ENCODE measurements around the gene PTGES3.
A peak's percentile ranks its signal among the peaks of the same experiment; 100 is the strongest.

The PTGES3 gene

DNA sequence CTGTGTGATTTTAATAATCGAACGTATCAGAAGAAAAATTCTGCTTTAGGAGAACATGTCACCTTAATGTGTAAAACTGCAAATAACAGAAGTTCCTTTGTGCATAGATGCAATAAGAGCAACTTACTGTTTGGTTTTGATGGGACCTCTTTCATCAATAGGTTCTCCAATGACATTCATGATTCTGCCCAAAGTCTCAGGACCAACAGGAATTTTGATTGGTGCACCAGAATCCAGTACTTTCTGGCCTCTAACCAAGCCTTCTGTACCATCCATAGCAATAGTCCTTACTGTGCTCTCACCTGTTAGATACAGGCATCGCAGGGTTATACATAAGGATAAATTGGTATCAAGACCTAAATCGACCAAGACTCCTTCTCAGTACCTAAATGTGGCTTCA is 43.4 kb downstream of the PTGES3 start:
- Histone ChIP-seq H3K4me3 (ENCODE audit: insufficient read depth in 1 of 2, low read depth in 1 of 2, low read length in 2 of 2) (peak overlapping the region; percentile 94 to 99), H4K8ac (ENCODE audit: low read length) (no peak overlapping the region), H3K79me1 (replicated peaks; ENCODE audit: low read length, poor library complexity, severe bottlenecking) (no peaks in the 10 kb centered on the region), H3K4me2 (ENCODE audit: low read length, poor library complexity, severe bottlenecking) (peak overlapping the region; percentile 59), H3K18ac (ENCODE audit: low read depth in 1 of 2, low read length in 2 of 2) (no peak overlapping the region), H2AFZ (ENCODE audit: low read depth, low read length) (no peak overlapping the region), H2AK5ac (ENCODE audit: low read length, severe bottlenecking) (no peak overlapping the region), H2BK15ac (ENCODE audit: low read depth, poor library complexity, severe bottlenecking) (no peak overlapping the region), H3K27ac (ENCODE audit: low read length, poor library complexity, severe bottlenecking) (no peak overlapping the region), H3K9ac (ENCODE audit: low read length) (peak overlapping the region; percentile 99), H2BK5ac (ENCODE audit: low read depth, low read length, poor library complexity, severe bottlenecking) (no peak overlapping the region), H3K4ac (ENCODE audit: low read depth in 1 of 2, low read length in 2 of 2) (no peak overlapping the region), H3K4me1 (ENCODE audit: control insufficient read depth, insufficient read depth, low read depth, low read length) (peaks cover 2% of the 10 kb centered on the region), H3K27me3 (ENCODE audit: control insufficient read depth in 1 of 2, insufficient read depth in 1 of 2, low read length in 2 of 2) (no peaks in the 10 kb centered on the region), H3K14ac (ENCODE audit: low read length in 2 of 2) (no peak overlapping the region), H4K91ac (ENCODE audit: low read length) (no peak overlapping the region), H2BK12ac (ENCODE audit: low read length in 2 of 2) (no peak overlapping the region), H2BK120ac (ENCODE audit: low read depth, low read length) (no peak overlapping the region), H3K9me3 (ENCODE audit: control insufficient read depth, low read length) (no peaks in the 10 kb centered on the region), H3K36me3 (ENCODE audit: control insufficient read depth in 1 of 2, insufficient read depth in 2 of 2, low read depth in 1 of 2, low read length in 2 of 2) (peaks cover 27 to 49% of the 10 kb centered on the region in 2 experiments), H3K23ac (ENCODE audit: low read length in 2 of 2) (no peak overlapping the region)
- WGBS: 74% methylated on average over 4 of the region's 4 CpGs
- peak; percentile 26 for DNase-seq

DNA sequence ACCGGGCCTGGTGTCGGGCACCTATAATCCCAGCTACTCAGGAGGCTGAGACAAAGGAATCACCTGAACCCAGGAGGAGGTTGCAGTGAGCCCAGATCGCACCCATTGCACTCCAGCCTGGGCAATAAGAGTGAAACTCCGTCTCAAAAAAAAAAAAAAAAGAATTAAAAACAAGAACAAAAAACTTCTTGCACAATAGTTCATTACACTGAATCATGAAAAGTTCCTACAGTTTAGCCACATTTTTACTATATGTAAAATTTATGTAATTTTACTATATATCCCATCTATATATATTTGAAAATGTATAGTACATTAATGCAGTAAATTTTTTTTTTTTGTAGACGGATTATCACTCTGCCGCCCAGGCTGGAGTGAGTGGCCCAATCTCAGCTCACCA is 46.9 kb downstream of the PTGES3 start:
- Histone ChIP-seq H2BK120ac (ENCODE audit: low read depth, low read length) (no peak overlapping the region), H4K91ac (ENCODE audit: low read length) (no peak overlapping the region), H3K14ac (ENCODE audit: low read length in 2 of 2) (no peak overlapping the region), H2BK12ac (ENCODE audit: low read length in 2 of 2) (no peak overlapping the region), H2AK5ac (ENCODE audit: low read length, severe bottlenecking) (no peak overlapping the region), H3K79me1 (replicated peaks; ENCODE audit: low read length, poor library complexity, severe bottlenecking) (peaks cover 2% of the 10 kb centered on the region), H3K4me1 (ENCODE audit: control insufficient read depth, insufficient read depth, low read depth, low read length) (peaks cover 2% of the 10 kb centered on the region), H3K4me2 (ENCODE audit: low read length, poor library complexity, severe bottlenecking) (no peak overlapping the region), H3K36me3 (ENCODE audit: control insufficient read depth in 1 of 2, insufficient read depth in 2 of 2, low read depth in 1 of 2, low read length in 2 of 2) (peaks cover 44 to 74% of the 10 kb centered on the region in 2 experiments), H3K23ac (ENCODE audit: low read length in 2 of 2) (no peak overlapping the region), H2AFZ (ENCODE audit: low read depth, low read length) (no peak overlapping the region), H3K4me3 (ENCODE audit: insufficient read depth in 1 of 2, low read depth in 1 of 2, low read length in 2 of 2) (no peak overlapping the region), H3K9ac (ENCODE audit: low read length) (no peak overlapping the region), H2BK15ac (ENCODE audit: low read depth, poor library complexity, severe bottlenecking) (no peak overlapping the region), H3K27me3 (ENCODE audit: control insufficient read depth in 1 of 2, insufficient read depth in 1 of 2, low read length in 2 of 2) (no peaks in the 10 kb centered on the region), H3K4ac (ENCODE audit: low read depth in 1 of 2, low read length in 2 of 2) (no peak overlapping the region), H2BK5ac (ENCODE audit: low read depth, low read length, poor library complexity, severe bottlenecking) (no peak overlapping the region), H3K18ac (ENCODE audit: low read depth in 1 of 2, low read length in 2 of 2) (no peak overlapping the region), H3K9me3 (ENCODE audit: control insufficient read depth, low read length) (no peaks in the 10 kb centered on the region), H3K27ac (ENCODE audit: low read length, poor library complexity, severe bottlenecking) (no peak overlapping the region), H4K8ac (ENCODE audit: low read length) (no peak overlapping the region)
- no peak for DNase-seq
- 99% methylated on average over 3 of the region's 6 CpGs for WGBS

DNA sequence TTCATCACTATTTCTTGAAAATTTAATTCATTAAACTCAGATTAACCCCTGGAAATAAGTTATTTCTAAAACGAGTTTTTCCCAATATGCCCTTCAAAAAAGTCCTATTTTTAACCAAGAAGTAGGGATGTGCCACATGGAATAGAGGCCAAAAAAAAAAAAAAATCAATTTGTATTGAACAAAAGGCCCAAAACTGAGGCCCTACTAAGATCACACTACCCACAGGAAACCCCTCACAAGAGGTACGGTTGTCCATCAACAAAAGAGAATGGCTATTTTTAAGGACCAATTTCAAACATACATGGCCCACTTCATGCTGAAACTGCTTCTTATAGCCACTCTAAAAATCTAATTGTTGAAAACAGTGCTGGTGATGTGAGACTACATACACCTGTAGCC is 50.5 kb downstream of the PTGES3 start:
- Histone ChIP-seq H3K14ac (ENCODE audit: low read length in 2 of 2) (no peak overlapping the region), H3K18ac (ENCODE audit: low read depth in 1 of 2, low read length in 2 of 2) (no peak overlapping the region), H2BK12ac (ENCODE audit: low read length in 2 of 2) (no peak overlapping the region), H3K27ac (ENCODE audit: low read length, poor library complexity, severe bottlenecking) (no peak overlapping the region), H3K79me1 (replicated peaks; ENCODE audit: low read length, poor library complexity, severe bottlenecking) (peaks cover 11% of the 10 kb centered on the region), H3K4ac (ENCODE audit: low read depth in 1 of 2, low read length in 2 of 2) (no peak overlapping the region), H3K36me3 (ENCODE audit: control insufficient read depth in 1 of 2, insufficient read depth in 2 of 2, low read depth in 1 of 2, low read length in 2 of 2) (peaks cover 45 to 53% of the 10 kb centered on the region in 2 experiments), H3K23ac (ENCODE audit: low read length in 2 of 2) (no peak overlapping the region), H3K9me3 (ENCODE audit: control insufficient read depth, low read length) (no peaks in the 10 kb centered on the region), H2BK120ac (ENCODE audit: low read depth, low read length) (no peak overlapping the region), H3K9ac (ENCODE audit: low read length) (peak overlapping the region; percentile 73), H2BK15ac (ENCODE audit: low read depth, poor library complexity, severe bottlenecking) (no peak overlapping the region), H2AK5ac (ENCODE audit: low read length, severe bottlenecking) (no peak overlapping the region), H2AFZ (ENCODE audit: low read depth, low read length) (no peak overlapping the region), H3K27me3 (ENCODE audit: control insufficient read depth in 1 of 2, insufficient read depth in 1 of 2, low read length in 2 of 2) (no peaks in the 10 kb centered on the region), H3K4me3 (ENCODE audit: insufficient read depth in 1 of 2, low read depth in 1 of 2, low read length in 2 of 2) (no peak overlapping the region), H4K8ac (ENCODE audit: low read length) (no peak overlapping the region), H4K91ac (ENCODE audit: low read length) (no peak overlapping the region), H2BK5ac (ENCODE audit: low read depth, low read length, poor library complexity, severe bottlenecking) (no peak overlapping the region), H3K4me1 (ENCODE audit: control insufficient read depth, insufficient read depth, low read depth, low read length) (peaks cover 16% of the 10 kb centered on the region), H3K4me2 (ENCODE audit: low read length, poor library complexity, severe bottlenecking) (no peak overlapping the region)
- no peak for DNase-seq
- 90% methylated on average over 2 of the region's 2 CpGs for WGBS

DNA sequence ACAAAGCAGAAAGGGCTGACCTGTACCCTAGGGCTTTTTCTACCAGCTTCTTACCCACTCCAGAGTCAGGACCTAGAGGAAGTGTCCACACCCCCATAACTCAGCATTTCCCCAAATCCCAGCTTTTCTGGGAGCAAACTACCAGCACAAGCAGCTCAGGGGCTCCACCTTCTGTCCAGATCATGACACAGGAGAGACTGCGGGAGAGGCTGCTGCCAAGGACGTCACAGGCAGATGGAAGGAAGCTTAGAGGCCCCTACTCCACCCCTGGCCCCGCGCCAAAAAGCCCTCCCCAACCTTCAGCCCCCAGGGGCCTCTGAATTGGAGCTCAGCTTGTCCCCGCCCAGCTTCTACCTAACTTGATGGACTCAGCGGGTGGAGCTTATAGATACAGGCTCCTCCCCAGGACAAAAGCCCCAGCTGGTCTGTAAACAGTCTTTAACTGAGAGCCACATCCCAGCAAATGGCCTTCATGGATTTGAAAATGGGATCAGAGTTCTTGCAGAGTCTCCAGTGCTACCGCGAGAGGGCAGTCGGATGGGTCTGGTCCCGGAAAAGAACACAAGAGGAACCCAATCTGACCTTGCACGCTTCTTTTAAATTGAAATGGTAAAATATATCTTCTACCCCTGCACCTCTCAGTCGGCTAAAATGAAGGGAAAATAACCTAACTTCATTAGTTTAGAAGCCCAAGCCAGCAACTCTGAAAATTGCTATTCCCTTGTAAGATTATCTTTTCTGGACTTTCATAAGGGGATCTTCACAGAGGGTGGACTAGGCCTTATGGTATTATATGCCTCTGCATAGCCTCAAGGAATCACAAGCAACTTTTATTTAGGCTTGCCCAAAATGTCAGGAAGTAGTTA is 51.2 kb downstream of the PTGES3 start:
- peaks cover 11% of the 10 kb centered on the region for H3K79me1 ChIP-seq (replicated peaks; ENCODE audit: low read length, poor library complexity, severe bottlenecking)
- 0% methylated on average over 10 of the region's 12 CpGs for WGBS
- H2AFZ ChIP-seq (ENCODE audit: low read depth, low read length): no peak overlapping the region
- peak overlapping the region; percentile 96 for H3K9ac ChIP-seq (ENCODE audit: low read length)
- peak overlapping the region in 1 of 2 experiments; percentile 59 for H2BK12ac ChIP-seq (ENCODE audit: low read length in 2 of 2)
- H3K27me3 ChIP-seq (ENCODE audit: control insufficient read depth in 1 of 2, insufficient read depth in 1 of 2, low read length in 2 of 2): no peaks in the 10 kb centered on the region
- peak overlapping the region; percentile 8 to 66 for H3K4ac ChIP-seq (ENCODE audit: low read depth in 1 of 2, low read length in 2 of 2)
- peak overlapping the region; percentile 67 to 83 for H3K18ac ChIP-seq (ENCODE audit: low read depth in 1 of 2, low read length in 2 of 2)
- H2BK120ac ChIP-seq (ENCODE audit: low read depth, low read length): peak overlapping the region; percentile 27
- peak overlapping the region; percentile 85 for H4K8ac ChIP-seq (ENCODE audit: low read length)
- peak overlapping the region; percentile 95 for H3K4me2 ChIP-seq (ENCODE audit: low read length, poor library complexity, severe bottlenecking)
- peak overlapping the region; percentile 85 for H3K27ac ChIP-seq (ENCODE audit: low read length, poor library complexity, severe bottlenecking)
- H2AK5ac ChIP-seq (ENCODE audit: low read length, severe bottlenecking): no peak overlapping the region
- peak overlapping the region; percentile 11 for H2BK5ac ChIP-seq (ENCODE audit: low read depth, low read length, poor library complexity, severe bottlenecking)
- peaks cover 20% of the 10 kb centered on the region for H3K4me1 ChIP-seq (ENCODE audit: control insufficient read depth, insufficient read depth, low read depth, low read length)
- no peak overlapping the region for H2BK15ac ChIP-seq (ENCODE audit: low read depth, poor library complexity, severe bottlenecking)
- peak overlapping the region in 1 of 2 experiments; percentile 90 for H3K4me3 ChIP-seq (ENCODE audit: insufficient read depth in 1 of 2, low read depth in 1 of 2, low read length in 2 of 2)
- H4K91ac ChIP-seq (ENCODE audit: low read length): peak overlapping the region; percentile 52
- H3K14ac ChIP-seq (ENCODE audit: low read length in 2 of 2): no peak overlapping the region
- no peak overlapping the region for H3K23ac ChIP-seq (ENCODE audit: low read length in 2 of 2)
- peak; percentile 100 for DNase-seq
- H3K36me3 ChIP-seq (ENCODE audit: control insufficient read depth in 1 of 2, insufficient read depth in 2 of 2, low read depth in 1 of 2, low read length in 2 of 2): peaks cover 38 to 46% of the 10 kb centered on the region in 2 experiments
- H3K9me3 ChIP-seq (ENCODE audit: control insufficient read depth, low read length): no peaks in the 10 kb centered on the region
